ENCODE measurements around the gene RNF130.

DNA sequence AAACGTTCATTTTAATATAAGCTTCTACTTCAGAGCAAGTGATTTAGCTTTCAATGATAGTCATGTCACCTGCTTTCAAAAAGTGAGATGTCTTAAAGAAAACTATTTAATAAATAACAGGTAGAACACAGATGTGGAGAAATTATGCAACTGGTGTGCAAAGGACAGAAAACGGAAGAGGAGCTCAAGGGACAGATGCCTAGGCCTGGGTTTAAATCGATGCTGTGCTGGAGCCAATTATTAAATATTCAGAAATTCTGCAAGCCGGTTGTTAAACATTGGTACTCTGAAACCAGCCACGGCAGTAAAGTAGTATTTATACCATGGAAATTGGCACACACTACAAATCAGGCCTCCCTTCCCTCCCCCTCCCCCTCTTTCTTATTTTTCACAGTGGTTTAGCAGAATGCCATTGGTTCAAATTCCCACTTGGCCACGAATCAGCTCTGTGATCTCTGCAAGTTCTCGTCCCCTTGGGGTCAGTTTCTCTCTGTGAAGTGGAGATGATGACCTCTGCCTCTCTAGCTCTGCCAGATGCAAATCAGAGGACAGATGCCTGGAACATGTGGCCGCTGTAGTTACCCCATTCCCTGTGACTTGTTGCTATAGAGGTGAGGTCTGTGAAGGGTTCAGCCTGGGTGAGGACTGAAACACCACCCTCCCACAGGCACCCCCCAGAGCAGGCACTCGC lies 6.2 kb upstream of the RNF130 start:
- TF ChIP-seq, protein P1, sequence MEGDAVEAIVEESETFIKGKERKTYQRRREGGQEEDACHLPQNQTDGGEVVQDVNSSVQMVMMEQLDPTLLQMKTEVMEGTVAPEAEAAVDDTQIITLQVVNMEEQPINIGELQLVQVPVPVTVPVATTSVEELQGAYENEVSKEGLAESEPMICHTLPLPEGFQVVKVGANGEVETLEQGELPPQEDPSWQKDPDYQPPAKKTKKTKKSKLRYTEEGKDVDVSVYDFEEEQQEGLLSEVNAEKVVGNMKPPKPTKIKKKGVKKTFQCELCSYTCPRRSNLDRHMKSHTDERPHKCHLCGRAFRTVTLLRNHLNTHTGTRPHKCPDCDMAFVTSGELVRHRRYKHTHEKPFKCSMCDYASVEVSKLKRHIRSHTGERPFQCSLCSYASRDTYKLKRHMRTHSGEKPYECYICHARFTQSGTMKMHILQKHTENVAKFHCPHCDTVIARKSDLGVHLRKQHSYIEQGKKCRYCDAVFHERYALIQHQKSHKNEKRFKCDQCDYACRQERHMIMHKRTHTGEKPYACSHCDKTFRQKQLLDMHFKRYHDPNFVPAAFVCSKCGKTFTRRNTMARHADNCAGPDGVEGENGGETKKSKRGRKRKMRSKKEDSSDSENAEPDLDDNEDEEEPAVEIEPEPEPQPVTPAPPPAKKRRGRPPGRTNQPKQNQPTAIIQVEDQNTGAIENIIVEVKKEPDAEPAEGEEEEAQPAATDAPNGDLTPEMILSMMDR (IDR thresholded peaks at IDR 0.05), result no peak
- no peak for TF ChIP-seq POLR2A (IDR thresholded peaks at IDR 0.05)
